HG03571 (cell line): Measurements from ENCODE around the gene MLEC.
"Not testable (repeated sequence)": the region's sequence is repeated elsewhere in the genome, so short reads cannot be mapped to it uniquely, and the experiment has no call there.

Experiments
- ATAC-seq: cut with Tn5 transposase; IDR thresholded peaks from one replicate; pipeline ENCODE4 v1.9.1; 2021; ENCODE audit not compliant: unreplicated experiment

Gene MLEC

DNA sequence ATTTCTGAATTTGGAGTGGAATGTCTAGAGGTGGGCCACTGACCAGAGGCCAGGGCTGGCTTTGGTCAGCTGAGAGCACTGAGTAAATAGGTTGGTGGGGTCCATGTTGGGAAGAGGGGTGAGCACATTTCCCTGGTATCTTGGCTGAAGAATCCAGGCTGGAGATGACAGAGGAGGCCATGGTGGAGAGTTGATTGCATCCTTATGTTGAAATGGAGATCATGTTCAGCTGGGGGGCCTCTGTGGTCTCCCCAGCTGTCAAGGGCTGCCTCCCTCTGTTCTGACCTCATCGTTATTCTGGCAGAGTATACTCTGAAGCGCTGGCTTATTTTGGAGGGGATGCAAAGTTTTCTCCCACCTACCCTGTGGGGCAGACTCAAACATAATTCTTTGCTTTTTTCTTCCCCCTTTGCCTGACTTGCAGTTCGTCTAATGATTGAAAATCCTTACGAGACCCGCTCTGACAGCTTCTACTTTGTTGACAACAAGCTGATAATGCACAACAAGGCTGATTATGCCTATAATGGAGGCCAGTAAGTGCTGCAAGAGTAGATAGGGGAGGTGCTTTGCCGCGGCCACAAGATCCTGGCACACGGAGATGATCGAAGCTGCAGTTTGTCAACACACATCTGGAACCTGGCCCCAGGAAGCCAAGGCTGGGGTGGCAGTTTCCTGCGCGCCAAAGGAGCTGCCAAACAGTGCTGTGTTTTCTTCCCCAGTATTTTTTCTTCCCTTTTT lies 32.7 kb downstream of the MLEC start:
- no peak for ATAC-seq

DNA sequence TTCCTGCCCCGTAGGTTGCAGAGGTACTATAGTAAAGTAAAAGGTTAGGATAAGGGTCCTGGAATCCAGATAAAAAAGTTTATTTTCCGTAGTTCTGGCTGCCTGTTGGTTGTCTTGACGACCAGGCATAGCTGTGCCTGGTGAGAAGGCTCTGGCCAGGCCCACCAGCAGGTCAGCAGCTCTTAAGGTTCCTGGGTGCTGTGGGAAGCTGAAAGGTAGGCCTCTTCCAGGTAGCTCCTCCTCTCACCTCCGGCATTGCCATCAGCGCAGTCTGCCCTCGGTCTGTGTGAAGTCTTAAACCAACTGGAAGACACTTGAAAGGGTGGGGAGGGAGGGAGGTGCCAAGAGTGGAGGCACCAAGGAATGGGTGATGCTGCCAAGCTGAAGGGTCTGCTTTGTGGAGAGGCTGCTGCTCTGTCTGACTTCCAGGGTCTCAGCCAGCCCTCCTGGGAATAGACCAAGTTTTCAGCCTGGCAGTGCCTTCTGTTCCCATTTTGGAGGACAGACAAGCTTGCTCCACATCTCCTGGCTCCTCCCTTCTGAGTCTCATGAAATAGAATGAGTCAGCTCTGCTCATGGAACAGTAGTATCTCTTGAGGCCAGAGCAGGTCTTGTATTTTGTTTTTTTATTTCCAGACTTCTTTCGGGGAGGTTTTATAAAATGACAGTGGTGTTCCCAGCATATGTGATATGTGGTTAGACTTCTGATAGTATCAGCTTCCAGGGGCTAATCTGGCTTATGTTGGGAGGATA lies 33.5 kb downstream of the MLEC start:
- no peak for ATAC-seq

DNA sequence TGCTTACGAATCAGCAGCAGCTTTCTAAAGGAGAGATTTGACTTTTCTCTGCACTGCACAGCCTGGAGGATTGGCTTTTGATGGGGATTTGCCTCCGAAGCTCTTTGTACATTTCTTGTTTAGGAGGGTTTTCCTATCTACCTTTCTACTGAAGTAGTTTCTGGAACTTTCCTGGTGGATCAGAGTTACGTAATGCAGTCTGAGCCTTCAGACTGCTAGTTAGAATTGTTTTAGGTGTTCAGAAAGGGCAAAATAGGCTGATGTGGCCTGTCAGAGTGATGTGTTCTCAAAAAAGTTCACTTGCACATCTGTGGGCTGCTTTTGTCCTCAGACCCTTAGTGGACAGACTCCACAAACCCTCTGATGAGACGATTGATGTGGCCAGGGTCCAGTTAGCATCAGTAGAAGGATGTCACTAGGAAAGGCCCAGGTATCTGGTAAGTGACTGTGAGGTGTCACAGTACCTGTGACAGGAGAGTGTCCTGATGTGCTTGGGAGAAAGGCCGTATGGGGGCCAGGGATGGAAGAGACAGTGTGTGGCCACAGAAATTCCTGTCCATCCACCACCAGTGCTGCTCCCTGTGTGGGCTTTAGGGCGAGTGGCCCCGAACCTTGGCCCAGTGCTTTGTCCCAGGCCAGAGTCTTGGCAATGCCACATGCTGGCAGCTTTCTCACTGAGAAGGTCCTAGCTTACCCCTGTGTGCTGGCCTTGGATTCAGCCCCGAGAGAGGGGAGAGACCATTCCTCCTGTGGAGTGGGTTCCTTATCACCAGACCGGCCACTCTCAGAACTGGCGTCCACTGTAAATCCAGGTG lies 34.2 kb downstream of the MLEC start:
- no peak for ATAC-seq

DNA sequence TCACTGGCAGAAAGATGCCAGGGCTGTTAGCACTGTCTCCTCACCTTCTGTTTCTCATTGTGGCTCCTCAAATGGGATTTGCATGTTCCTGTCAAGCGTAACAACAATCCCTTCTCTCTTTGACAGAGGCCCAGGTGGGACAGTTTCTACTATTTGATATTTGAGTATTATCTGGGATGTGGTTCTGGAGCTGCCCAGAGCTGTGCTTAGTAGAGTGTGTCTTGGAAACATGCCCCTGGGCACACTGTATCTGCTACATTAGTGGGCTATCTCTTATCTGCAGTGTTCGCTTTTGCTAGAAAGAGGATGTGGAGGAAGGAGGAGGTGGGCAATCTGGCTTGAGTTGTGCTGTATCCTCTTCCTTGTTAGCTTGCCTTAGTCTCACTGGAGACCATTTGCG lies 34.9 kb downstream of the MLEC start:
- ATAC-seq = no peak

DNA sequence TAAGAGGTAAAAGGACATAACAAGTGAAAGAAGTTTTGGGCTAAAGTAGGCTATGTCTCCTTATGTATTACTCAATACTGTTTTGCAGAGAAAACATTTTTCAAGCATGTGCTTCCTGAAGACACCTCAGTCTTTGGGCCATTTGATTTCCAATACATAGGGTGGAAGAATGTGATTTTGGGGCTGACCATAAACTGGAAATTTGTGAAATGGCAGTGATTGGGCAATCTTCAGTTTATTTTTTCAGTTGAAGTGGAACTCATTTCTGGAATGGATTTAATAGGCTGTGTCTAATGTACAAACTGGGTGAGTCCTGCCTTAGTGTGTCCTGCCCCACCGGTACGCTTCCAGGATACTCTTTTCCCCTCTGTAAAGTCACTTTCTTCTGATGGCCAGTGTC lies 35.8 kb downstream of the MLEC start:
- ATAC-seq = no peak

DNA sequence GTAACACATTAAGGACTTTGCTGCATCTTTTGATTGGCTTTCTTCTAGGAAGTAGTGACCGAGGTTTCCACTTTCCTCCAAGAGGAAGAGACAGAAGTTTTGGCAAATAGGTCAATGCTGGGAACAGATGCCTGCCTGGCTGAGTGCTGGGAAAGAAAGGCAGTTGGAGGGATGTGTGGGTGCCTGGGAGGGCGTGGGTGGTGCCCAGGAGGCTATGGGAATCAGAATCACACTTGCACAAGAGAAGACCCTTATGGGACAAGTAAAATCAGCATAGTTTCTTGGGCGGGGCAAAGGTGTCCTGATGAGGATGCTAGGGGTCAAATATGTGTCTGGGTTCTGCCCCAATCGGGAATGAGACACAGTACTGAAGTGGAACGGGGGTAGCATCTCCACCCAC lies 37.8 kb downstream of the MLEC start:
- ATAC-seq = no peak

DNA sequence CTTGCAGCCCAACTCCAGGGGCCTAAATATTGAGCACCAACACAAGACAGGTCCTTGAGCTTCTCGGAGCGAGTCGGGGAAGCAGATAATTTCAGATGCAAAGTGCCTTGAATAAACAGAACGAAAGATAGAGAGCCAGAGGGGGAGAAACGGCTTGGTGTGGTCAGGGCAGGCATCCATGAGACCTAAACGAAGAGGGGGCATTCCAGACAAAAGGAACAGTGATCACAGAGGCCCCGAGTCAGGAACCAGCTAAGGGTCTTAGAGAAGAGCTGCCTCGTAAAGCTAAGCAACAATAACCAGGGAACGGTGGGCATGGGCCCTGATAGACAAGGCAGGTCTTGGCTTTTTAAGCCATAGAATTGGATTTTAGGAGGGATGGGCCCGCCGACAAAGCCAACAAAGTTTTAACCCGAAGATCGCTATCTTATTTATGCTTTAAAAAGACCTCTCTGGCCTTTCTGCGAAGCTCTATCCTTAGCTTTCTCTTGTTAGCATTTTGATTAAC lies 38.3 kb downstream of the MLEC start:
- ATAC-seq = no peak

DNA sequence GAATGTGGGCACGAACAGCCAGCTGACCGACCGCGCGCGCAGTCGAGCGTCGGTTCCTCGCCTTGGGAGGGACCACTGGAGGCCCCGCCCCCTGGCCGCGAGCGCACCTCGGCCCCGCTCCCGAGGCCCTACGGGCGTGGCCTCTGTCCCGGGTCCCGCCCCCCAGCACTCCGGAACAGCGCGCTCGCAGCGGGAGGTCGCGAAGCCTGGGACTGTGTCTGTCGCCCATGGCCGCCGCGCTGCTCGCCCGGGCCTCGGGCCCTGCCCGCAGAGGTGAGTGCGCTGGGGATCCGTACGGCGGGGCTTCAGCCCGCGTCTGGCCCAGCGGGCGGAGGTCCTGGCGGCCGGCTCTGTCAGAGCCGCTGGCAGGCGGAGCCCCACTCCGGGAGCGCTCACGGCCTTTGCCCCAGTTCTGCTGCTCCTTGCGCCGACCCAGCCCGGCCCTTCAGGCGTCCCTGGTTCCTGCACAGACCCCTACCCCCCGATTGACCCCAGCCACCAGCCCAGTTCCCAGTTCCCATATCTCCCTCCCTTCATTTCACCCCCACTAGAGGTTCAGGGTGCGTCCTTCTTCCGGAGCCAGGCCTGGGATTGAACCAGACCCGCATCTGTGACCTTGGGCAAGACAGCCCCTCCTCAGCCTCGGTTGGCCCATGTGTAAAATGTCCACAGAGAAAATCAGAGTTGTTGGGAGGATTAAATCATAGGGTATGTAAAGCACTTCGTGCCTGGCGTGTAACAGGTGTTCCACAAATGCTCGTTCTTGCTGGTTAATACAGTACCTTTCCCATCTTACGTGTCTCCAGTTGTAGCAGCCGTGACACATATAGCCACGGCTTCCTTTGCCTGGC lies 38.9 kb downstream of the MLEC start, which contains the start of gene ACADS:
TSS of gene ACADS (plus strand) at position 168 of the 851 bp plus-strand sequence. CDS start at position 228, 60 bp downstream.
- ATAC-seq = peak; percentile 97

DNA sequence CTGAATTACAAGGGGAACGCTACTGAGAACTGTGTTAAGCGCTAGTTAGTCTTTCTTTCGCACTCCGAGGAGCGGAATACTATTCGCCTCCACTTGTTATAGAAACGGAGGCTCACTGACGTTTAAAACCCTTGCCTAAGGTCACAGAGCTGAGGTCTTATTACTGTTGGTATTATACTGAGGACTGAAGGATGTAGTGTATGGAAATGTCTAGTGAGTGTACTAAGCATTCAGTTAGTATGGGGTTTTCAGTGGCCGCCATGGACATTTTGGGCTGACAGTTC lies 39.5 kb downstream of the MLEC start:
- no peak for ATAC-seq

DNA sequence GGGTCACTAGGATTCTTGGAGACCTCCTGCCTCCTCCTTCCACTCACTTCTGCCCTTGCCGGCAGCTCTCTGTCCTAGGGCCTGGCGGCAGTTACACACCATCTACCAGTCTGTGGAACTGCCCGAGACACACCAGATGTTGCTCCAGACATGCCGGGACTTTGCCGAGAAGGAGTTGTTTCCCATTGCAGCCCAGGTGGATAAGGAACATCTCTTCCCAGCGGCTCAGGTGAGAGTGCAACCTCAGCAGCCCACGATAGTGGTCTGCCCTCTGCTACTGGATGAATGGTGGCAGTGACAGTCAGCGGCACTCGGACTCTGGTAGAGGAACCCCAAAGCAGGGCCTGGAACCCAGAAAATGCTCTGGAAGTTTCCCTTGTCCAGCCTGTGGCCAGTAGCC lies 40.0 kb downstream of the MLEC start:
- ATAC-seq = no peak

DNA sequence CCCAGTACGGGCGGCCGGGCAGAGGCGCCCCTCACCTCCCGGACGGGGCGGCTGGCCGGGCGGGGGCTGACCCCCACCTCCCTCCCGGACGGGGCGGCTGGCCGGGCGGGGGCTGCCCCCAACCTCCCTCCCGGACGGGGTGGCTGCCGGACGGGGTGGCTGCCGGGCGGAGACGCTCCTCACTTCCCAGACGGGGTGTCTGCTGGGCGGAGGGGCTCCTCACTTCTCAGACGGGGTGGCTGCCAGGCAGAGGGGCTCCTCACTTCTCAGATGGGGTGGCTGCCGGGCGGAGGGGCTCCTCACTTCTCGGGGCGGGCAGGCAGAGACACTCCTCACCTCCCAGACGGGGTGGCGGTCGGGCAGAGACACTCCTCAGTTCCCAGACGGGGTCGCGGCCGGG lies 45.2 kb downstream of the MLEC start:
- not testable (repeated sequence) for ATAC-seq

DNA sequence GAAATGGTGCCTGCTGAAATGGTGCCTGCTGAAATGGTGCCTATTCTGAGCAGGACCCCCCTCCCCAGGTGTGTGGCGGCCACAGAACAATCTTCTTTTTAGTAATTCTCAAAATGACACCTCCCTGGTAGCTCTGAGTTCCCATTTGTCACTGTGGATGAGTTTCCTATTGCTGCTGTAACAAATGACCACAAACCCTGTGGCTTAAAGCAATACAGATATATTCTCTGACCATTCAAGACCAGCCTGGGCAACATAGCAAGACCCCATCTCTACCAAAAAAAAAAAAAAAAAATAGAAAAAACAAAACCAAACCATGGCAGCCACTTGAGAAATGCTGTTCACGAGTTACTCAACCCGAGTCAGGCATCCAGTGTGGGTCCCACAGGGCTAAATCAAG lies 46.6 kb downstream of the MLEC start:
- no peak for ATAC-seq

DNA sequence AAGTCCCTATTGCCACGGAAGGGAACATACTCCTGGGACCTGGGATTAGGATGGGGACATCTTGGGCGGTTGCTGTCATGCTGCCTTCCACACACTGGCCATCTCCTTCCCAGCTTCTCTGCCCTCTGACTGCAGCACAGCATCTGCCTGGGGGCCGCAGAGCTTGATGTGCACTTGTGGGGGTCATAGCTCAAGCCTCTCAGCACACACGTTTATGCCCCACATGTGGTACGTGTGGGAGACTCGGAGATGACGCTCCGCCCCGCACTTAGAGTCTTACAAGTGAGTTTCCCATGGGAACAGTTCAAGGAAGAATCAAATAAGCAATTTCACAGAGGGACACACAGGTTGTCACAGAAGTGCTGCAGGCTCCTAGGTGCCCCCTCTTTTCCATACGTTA lies 47.3 kb downstream of the MLEC start:
- ATAC-seq = no peak

DNA sequence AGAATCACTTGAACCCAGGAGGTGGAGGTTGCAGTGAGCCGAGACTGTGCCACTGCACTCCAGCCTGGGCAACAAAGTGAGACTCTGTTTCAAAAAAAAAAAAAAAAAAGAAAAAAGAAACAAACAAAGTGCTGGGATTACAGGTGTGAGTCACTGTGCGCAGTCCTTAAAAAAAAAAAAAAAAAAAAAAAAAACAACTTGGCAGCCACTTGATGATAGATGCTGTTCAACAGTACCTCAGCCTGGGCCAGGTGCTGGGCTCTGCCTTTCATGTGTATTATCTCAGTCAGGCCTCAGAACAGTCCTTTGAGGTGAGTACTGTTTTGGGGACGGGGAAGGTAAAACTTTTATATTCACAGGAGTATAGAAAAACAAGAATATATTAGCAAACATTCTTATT lies 48.2 kb downstream of the MLEC start:
- no peak for ATAC-seq

DNA sequence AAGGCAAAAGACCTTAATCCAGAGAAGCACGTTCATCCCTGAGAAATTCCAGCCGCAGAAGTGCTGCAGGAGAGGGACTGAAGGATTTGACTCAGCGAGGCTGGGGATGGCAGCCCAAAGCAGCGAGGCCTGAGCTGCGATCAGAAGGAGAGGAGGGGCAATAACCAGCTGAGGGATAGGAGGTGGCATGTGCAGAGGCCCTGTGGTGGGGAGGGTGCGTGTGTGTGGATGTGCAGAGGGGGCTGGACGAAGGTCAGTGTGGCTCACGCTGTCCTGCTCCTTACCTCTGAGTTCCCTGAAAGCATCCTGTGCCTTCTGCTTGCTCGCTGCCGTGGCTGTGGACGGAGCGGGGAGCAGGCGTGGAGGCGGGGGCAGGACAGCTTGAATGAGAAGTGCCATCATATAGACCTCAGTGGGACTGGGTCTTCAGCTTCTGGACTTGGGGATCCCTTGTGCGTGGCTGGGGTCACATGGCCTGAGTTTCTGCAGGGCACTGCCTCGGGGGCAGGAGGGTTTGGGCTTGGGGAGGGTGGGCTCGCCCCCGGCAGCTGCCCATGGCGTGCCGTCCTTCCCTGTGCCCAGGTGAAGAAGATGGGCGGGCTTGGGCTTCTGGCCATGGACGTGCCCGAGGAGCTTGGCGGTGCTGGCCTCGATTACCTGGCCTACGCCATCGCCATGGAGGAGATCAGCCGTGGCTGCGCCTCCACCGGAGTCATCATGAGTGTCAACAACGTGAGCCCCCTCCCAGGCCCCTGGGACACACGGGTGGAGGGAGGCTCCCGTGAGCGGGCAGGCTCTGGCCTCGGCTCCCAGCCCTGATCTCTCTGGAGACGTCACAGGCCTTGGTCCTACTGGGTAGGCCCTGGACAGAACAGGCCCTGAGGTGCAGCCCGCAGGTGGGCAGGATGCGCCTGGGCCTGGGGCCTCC lies 49.7 kb downstream of the MLEC start:
- ATAC-seq = no peak

DNA sequence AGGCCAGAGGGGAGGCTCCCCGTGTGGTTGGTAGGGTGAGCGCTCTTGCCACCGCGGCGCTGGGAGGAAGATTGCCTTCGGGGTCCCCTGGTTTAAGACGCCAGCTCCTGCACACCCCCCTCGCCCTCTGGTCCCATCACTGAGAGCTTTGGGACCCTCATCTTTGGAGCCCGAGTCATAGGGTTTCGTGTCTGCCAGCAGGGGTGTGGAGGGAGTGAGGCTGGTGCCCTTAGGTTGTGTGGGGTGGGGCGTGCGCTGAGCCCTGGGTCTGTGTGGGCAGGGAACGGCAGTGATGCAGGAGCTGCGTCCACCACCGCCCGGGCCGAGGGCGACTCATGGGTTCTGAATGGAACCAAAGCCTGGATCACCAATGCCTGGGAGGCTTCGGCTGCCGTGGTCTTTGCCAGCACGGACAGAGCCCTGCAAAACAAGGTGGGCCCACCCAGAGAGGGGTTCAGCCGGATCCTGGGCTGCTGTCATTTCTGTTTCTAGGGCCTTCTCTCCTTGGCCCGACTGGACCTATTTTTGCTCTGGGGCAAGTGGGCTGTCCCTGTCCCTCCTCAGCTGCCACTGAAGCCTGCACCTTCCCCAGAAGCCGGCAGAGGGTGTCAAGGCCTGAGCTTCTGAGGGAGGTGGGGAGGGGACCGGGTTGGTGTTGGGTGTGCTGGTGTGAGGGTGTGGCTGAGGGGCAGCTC lies 50.8 kb downstream of the MLEC start:
- no peak for ATAC-seq

DNA sequence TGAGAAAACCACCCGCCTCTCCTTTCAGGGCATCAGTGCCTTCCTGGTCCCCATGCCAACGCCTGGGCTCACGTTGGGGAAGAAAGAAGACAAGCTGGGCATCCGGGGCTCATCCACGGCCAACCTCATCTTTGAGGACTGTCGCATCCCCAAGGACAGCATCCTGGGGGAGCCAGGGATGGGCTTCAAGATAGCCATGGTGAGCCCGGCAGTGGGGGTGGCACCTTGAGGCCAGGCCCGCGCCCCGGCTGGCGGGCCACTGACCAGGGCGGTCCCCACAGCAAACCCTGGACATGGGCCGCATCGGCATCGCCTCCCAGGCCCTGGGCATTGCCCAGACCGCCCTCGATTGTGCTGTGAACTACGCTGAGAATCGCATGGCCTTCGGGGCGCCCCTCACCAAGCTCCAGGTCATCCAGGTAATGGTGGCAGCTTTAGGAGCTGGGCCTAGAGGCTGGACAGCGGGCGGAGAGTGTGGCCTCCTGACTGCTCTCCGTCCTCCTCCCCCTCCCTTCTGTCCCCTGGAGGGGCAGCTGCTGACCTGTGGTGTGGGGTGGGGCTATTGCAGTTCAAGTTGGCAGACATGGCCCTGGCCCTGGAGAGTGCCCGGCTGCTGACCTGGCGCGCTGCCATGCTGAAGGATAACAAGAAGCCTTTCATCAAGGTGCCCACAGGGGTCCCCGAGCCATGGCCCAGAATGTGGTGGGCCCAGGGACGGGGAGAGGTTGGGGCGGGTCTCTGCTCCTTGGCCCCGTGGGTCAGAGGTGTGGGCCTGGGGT lies 51.5 kb downstream of the MLEC start:
- no peak for ATAC-seq

DNA sequence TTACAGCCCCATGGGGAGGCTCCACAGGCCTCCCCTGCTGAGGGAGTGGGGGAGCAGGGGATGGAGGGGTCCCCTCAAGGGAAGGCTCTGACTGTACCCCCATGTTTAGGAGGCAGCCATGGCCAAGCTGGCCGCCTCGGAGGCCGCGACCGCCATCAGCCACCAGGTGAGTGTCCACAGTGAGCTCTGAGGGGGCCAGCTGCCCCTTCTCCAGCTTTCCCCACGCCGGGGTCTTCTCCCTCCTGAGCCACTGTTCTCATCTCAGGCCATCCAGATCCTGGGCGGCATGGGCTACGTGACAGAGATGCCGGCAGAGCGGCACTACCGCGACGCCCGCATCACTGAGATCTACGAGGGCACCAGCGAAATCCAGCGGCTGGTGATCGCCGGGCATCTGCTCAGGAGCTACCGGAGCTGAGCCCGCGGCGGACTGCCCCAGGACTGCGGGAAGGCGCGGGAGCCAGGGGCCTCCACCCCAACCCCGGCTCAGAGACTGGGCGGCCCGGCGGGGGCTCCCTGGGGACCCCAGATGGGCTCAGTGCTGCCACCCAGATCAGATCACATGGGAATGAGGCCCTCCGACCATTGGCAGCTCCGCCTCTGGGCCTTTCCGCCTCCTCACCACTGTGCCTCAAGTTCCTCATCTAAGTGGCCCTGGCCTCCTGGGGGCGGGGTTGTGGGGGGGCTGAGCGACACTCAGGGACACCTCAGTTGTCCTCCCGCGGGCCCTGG lies 52.2 kb downstream of the MLEC start:
- no peak for ATAC-seq
